Measurements from ENCODE around the gene MSANTD3. TPM values are rescaled to one million over a fixed set of nuclear protein-coding genes. Genes with fewer than 3 reads are reported as not detected.
A peak's percentile ranks its signal among the peaks of the same experiment; 100 is the strongest.

MSANTD3 gene
- total RNA-seq, 1 donor = 82.9 TPM

GRCh38 chr9:100401042-100401441 is 25.9 kb upstream of the MSANTD3 start:
- no peak overlapping the region for H3K4me3 ChIP-seq (ENCODE audit: low read depth, low read length)
- DNase-seq (ENCODE audit: low read depth) = no peak
- no peak for TF ChIP-seq CTCF (IDR thresholded peaks at IDR 0.05; ENCODE audit: insufficient read depth, low read depth, low read length)

GRCh38 chr9:100406962-100407361 is 20.0 kb upstream of the MSANTD3 start:
- no peak for DNase-seq (ENCODE audit: low read depth)
- no peak for TF ChIP-seq CTCF (IDR thresholded peaks at IDR 0.05; ENCODE audit: insufficient read depth, low read depth, low read length)
- H3K4me3 ChIP-seq (ENCODE audit: low read depth, low read length) = no peak overlapping the region

GRCh38 chr9:100408546-100409175 is 18.3 kb upstream of the MSANTD3 start:
- DNase-seq (ENCODE audit: low read depth) = no peak
- H3K4me3 ChIP-seq (ENCODE audit: low read depth, low read length) = no peak overlapping the region
- no peak for TF ChIP-seq CTCF (IDR thresholded peaks at IDR 0.05; ENCODE audit: insufficient read depth, low read depth, low read length)

- no peak overlapping the region for H3K4me3 ChIP-seq (ENCODE audit: low read depth, low read length)
- no peak for DNase-seq (ENCODE audit: low read depth)
- TF ChIP-seq CTCF (IDR thresholded peaks at IDR 0.05; ENCODE audit: insufficient read depth, low read depth, low read length) = no peak
These were observed 17.8 kb upstream of the MSANTD3 start for GRCh38 chr9:100409176-100409556.

- H3K4me3 ChIP-seq (ENCODE audit: low read depth, low read length) = peak overlapping the region; percentile 54
- peak; percentile 92 for DNase-seq (ENCODE audit: low read depth)
- TF ChIP-seq CTCF (IDR thresholded peaks at IDR 0.05; ENCODE audit: insufficient read depth, low read depth, low read length) = no peak
These were observed 15.3 kb upstream of the MSANTD3 start for GRCh38 chr9:100411472-100412283.

GRCh38 chr9:100413839-100414420 is 13.0 kb upstream of the MSANTD3 start:
- no peak for DNase-seq (ENCODE audit: low read depth)
- no peak for TF ChIP-seq CTCF (IDR thresholded peaks at IDR 0.05; ENCODE audit: insufficient read depth, low read depth, low read length)
- no peak overlapping the region for H3K4me3 ChIP-seq (ENCODE audit: low read depth, low read length)

Data from fibroblast of villous mesenchyme (primary cell).